ENCODE measurements around the gene SPAG16.

Gene SPAG16

DNA sequence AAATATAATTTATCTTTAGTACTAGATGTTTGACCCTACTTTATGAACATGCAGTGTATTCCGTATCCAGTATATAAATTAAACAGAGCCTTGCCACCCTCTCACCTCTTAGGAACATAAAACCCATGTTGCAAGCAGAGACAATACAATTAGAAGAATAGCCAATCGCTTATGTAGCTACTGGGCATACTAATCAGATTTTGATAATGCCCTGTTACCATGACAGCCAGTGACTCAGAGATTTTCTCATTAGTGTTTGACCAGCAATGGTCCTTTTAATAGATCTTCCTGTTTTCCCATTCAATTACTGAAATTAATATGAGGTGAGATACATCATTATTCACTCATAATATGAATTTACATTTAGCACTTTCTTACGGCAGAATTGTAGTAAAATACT, 579.3 kb downstream of the SPAG16 start:
- TF ChIP-seq, protein P1, sequence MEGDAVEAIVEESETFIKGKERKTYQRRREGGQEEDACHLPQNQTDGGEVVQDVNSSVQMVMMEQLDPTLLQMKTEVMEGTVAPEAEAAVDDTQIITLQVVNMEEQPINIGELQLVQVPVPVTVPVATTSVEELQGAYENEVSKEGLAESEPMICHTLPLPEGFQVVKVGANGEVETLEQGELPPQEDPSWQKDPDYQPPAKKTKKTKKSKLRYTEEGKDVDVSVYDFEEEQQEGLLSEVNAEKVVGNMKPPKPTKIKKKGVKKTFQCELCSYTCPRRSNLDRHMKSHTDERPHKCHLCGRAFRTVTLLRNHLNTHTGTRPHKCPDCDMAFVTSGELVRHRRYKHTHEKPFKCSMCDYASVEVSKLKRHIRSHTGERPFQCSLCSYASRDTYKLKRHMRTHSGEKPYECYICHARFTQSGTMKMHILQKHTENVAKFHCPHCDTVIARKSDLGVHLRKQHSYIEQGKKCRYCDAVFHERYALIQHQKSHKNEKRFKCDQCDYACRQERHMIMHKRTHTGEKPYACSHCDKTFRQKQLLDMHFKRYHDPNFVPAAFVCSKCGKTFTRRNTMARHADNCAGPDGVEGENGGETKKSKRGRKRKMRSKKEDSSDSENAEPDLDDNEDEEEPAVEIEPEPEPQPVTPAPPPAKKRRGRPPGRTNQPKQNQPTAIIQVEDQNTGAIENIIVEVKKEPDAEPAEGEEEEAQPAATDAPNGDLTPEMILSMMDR (IDR thresholded peaks at IDR 0.05; ENCODE audit: low read depth, low read length), result no peak
- H3K4me3 ChIP-seq (ENCODE audit: low read depth, low read length), result no peak overlapping the region
- no peak for DNase-seq (ENCODE audit: low read depth, low spot score)
- in situ Hi-C loops (cut with HindIII; ENCODE audit: low sequenced_read_pairs), result no loop called here

- TF ChIP-seq, protein P1 (IDR thresholded peaks at IDR 0.05; ENCODE audit: low read depth, low read length), result no peak
- in situ Hi-C loops (cut with HindIII; ENCODE audit: low sequenced_read_pairs), result no loop called here
- no peak for DNase-seq (ENCODE audit: low read depth, low spot score)
- no peak overlapping the region for H3K4me3 ChIP-seq (ENCODE audit: low read depth, low read length)
Observed at GRCh38 chr2:213868526-213868925, 584.3 kb downstream of the SPAG16 start.

GRCh38 chr2:213885485-213885884, 601.2 kb downstream of the SPAG16 start:
- TF ChIP-seq, protein P1 (IDR thresholded peaks at IDR 0.05; ENCODE audit: low read depth, low read length), result no peak
- no peak overlapping the region for H3K4me3 ChIP-seq (ENCODE audit: low read depth, low read length)
- DNase-seq (ENCODE audit: low read depth, low spot score), result no peak
- in situ Hi-C loops (cut with HindIII; ENCODE audit: low sequenced_read_pairs), result no loop called here

GRCh38 chr2:213914510-213914909, 630.2 kb downstream of the SPAG16 start:
- in situ Hi-C loops (cut with HindIII; ENCODE audit: low sequenced_read_pairs), result no loop called here
- no peak overlapping the region for H3K4me3 ChIP-seq (ENCODE audit: low read depth, low read length)
- TF ChIP-seq, protein P1 (IDR thresholded peaks at IDR 0.05; ENCODE audit: low read depth, low read length), result no peak
- no peak for DNase-seq (ENCODE audit: low read depth, low spot score)

DNA sequence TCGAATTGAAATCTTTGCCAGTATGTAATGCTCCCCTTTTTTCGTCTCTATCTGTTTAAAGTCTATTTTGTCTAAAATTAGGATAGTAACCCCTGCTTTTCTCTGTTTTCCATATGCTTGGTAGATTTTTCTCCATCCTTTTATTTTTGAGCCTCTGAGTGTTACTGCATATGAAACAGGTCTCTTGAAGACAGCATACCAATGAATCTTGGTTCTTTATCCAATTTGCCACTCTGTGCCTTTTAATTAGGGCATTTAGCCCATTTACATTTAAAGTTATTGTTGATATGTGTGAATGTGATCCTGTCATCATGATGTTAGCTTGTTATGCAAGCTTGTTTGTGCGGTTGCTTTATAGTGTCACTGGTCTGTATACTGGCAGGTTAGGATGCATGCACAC, 635.8 kb downstream of the SPAG16 start:
- in situ Hi-C loops (cut with HindIII; ENCODE audit: low sequenced_read_pairs), result no loop called here
- TF ChIP-seq, protein P1 (IDR thresholded peaks at IDR 0.05; ENCODE audit: low read depth, low read length), result no peak
- H3K4me3 ChIP-seq (ENCODE audit: low read depth, low read length), result no peak overlapping the region
- DNase-seq (ENCODE audit: low read depth, low spot score), result no peak

- TF ChIP-seq, protein P1 (IDR thresholded peaks at IDR 0.05; ENCODE audit: low read depth, low read length), result no peak
- no peak for DNase-seq (ENCODE audit: low read depth, low spot score)
- in situ Hi-C loops (cut with HindIII; ENCODE audit: low sequenced_read_pairs), result no loop called here
- no peak overlapping the region for H3K4me3 ChIP-seq (ENCODE audit: low read depth, low read length)
Observed at GRCh38 chr2:213923543-213923942, 639.3 kb downstream of the SPAG16 start.

DNA sequence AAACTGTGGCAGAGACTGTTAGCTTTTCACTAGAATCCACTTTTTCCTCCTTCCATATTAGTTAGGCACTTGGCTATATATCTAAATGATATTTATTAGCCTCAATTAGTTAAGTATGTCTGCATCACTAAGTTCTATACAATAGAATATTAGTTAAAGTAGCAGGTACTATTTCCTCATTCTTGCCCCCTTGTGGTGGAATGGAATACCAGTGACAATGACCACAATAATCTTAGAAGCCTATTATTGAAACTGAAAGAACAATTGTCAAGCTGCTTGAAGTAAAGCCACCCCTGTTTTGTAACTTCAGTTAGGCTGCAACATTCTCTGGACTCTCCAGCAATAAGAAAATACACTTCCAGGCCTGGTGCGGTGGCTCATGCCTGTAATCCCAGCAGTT, 650.3 kb downstream of the SPAG16 start:
- DNase-seq (ENCODE audit: low read depth, low spot score), result peak; percentile 12

More for the DNA sequence above, 650.3 kb downstream of the SPAG16 start:
- TF ChIP-seq, protein P1 (IDR thresholded peaks at IDR 0.05; ENCODE audit: low read depth, low read length), result peak; percentile 35
- in situ Hi-C loops (cut with HindIII; ENCODE audit: low sequenced_read_pairs), result no loop called here
- H3K4me3 ChIP-seq (ENCODE audit: low read depth, low read length), result no peak overlapping the region
